Prostate gland (tissue), 2 donors: ENCODE data around the gene PGF. TPM values are rescaled to one million over a fixed set of nuclear protein-coding genes. Genes with fewer than 3 reads are reported as not detected.
"Not testable (repeated sequence)": the region's sequence is repeated elsewhere in the genome, so short reads cannot be mapped to it uniquely, and the experiment has no call there.

ENCODE experiments used
- DNase-seq: peaks from one replicate; pipeline ENCODE4 v3.0.0-alpha.2; 2019; ENCODE audit warnings: low spot score
- H3K27ac ChIP-seq, 2 donors: fragments of 200-600 bp; sonication (generic); 2 replicates each; pipeline ENCODE4 v1.5.1; 2017 to 2019
- H3K27me3 ChIP-seq: fragments of 200-600 bp; sonication (generic); replicated peaks from 2 replicates; pipeline ENCODE4 v1.5.1; 2019; ENCODE audit not compliant: insufficient read depth
- H3K36me3 ChIP-seq, 2 donors: fragments of 200-600 bp; sonication (generic); 1 replicate in 1 of 2; 2 replicates in 1 of 2; pipeline versions ENCODE4 v1.5.1 to v1.8.1; 2017 to 2019
- H3K4me1 ChIP-seq: fragments of 200-600 bp; sonication (generic); replicated peaks from 2 replicates; pipeline ENCODE4 v1.5.1; 2019
- H3K4me3 ChIP-seq, 2 donors: fragments of 200-600 bp; sonication (generic); 2 replicates each; pipeline ENCODE4 v1.5.1; 2017 to 2019
- H3K9me3 ChIP-seq: fragments of 200-600 bp; sonication (generic); 2 replicates; pipeline ENCODE4 v1.5.1; 2017
- POLR2A ChIP-seq: fragments of 450-650 bp; IDR thresholded peaks from one replicate; pipeline ENCODE4 v1.6.1; 2016; ENCODE audit warnings: antibody characterized with exemption, mild to moderate bottlenecking
- POLR2AphosphoS5 ChIP-seq: sonication (generic); formaldehyde crosslinking; IDR thresholded peaks from one replicate; pipeline ENCODE4 v1.6.1; 2017; ENCODE audit warnings: antibody characterized with exemption
- WGBS: methylation state at CpG from one replicate; pipeline ENCODE4 v1.1.5; 2018; 5-methylcytosine and 5-hydroxymethylcytosine counted together
- intact Hi-C: fragments of 100-400 bp; cut with DNase I; formaldehyde crosslinking; loops from one replicate; pipeline ENCODE4 v1.14.2; 2022
- total RNA-seq, 2 donors: library from RNA; depleted of rRNA; stranded (reverse); fragments of >200 nt; gene quantifications; one replicate each; pipeline ENCODE4 v1.1.0, GENCODE V29; 2016
- TF ChIP-seq, protein P1 (sequence below), 4 experiments: fragments of 200-600 bp in 2 of 4; fragments of 450-650 bp in 2 of 4; sonication (generic) in 2 of 4; IDR thresholded peaks; 1 replicate in 3 of 4; 2 replicates in 1 of 4; pipeline ENCODE4 v1.5.1; 2016 to 2019; ENCODE audit warnings: antibody characterized with exemption in 4 of 4, mild to moderate bottlenecking in 2 of 4, moderate library complexity in 2 of 4

The PGF gene
- total RNA-seq, 2 donors from 2014 or later: 7.9 to 16.2 TPM

DNA sequence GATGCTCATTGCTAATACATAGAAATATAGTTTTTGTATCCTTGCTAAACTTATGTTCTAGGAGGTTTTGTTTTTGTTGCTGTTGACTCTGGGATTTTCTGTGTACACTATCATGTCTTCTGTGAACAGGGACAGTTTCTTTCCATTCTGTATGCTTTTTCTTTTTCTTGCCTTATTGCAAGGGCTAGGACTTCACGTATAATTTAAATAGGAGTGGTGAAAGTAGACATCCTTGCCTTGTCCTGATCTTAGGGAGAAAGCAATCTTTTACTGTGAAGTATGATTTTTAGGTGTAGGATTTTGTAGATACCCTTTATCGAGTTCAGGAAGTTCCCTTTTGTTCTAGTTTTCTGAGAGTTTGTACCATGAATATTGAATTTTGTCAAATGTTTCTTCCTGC is 45.9 kb upstream of the PGF start:
- no peak for DNase-seq
- no peaks in the 10 kb centered on the region for H3K9me3 ChIP-seq
- intact Hi-C loops: loop anchor here (5.0 kb wide), 1 partner anchor 54 kb away; no protein-coding TSS in a partner anchor
- TF ChIP-seq POLR2AphosphoS5 (no peak), POLR2A (no peak)
- TF ChIP-seq, protein P1, sequence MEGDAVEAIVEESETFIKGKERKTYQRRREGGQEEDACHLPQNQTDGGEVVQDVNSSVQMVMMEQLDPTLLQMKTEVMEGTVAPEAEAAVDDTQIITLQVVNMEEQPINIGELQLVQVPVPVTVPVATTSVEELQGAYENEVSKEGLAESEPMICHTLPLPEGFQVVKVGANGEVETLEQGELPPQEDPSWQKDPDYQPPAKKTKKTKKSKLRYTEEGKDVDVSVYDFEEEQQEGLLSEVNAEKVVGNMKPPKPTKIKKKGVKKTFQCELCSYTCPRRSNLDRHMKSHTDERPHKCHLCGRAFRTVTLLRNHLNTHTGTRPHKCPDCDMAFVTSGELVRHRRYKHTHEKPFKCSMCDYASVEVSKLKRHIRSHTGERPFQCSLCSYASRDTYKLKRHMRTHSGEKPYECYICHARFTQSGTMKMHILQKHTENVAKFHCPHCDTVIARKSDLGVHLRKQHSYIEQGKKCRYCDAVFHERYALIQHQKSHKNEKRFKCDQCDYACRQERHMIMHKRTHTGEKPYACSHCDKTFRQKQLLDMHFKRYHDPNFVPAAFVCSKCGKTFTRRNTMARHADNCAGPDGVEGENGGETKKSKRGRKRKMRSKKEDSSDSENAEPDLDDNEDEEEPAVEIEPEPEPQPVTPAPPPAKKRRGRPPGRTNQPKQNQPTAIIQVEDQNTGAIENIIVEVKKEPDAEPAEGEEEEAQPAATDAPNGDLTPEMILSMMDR (IDR thresholded peaks at IDR 0.05): no peak
- no peaks in the 10 kb centered on the region for H3K27me3 ChIP-seq
- no peak overlapping the region for H3K27ac ChIP-seq
- peaks cover 8% of the 10 kb centered on the region for H3K4me1 ChIP-seq
- no peak overlapping the region for H3K4me3 ChIP-seq
- H3K36me3 ChIP-seq: no peaks in the 10 kb centered on the region
- WGBS: 95% methylated on average over 2 of the region's 2 CpGs

DNA sequence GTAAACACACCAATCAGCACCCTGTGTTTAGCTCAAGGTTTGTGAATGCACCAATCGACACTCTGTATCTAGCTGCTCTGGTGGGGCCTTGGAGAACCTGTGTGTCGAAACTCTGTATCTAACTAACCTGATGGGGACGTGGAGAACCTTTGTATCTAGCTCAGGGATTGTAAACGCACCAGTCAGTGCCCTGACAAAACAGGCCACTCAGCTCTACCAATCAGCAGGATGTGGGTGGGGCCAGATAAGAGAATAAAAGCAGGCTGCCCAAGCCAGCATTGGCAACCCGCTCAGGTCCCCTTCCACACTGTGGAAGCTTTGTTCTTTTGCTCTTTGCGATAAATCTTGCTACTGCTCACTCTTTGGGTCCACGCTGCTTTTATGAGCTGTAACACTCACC is 40.4 kb upstream of the PGF start:
- H3K27ac ChIP-seq, H3K36me3 ChIP-seq, intact Hi-C loops, H3K9me3 ChIP-seq, H3K27me3 ChIP-seq, DNase-seq, H3K4me1 ChIP-seq, H3K4me3 ChIP-seq: not testable (repeated sequence)
- WGBS: 86% methylated on average over 5 of the region's 7 CpGs

DNA sequence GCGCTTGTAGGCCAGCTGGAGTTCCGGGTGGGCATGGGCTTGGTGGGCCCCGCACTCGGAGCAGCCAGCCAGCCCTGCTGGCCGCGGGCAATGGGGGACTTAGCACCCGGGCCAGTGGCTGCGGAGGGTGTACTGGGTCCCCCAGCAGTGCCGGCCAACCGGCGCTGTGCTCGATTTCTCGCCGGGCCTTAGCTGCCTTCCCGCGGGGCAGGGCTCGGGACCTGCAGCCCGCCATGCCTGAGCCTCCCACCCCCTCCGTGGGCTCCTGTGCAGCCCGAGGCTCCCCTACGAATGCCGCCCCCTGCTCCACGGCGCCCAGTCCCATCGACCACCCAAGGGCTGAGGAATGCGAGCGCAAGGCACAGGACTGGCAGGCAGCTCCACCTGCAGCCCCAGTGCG is 38.8 kb upstream of the PGF start:
- intact Hi-C loops: not testable (repeated sequence)

DNA sequence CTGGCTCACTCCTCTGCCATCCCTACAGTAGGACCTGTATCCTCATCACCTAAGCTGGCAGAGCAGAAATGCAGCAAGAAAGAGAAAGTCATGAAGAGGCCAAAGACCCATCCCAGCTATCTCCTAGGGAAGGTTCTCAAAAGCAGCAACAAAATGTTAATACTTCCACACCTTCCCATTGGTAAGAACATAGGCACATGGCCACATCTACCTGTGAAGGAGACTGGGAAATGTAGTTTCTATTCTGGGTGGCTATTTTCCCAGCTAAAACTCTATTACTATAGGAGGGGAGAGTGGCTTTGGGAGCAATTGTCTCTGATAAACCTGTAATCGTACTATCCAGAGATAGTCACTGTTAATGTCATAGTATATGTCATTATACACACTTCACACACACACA is 33.6 kb upstream of the PGF start:
- no peaks in the 10 kb centered on the region for H3K36me3 ChIP-seq
- H3K4me1 ChIP-seq: no peaks in the 10 kb centered on the region
- no peak for DNase-seq
- WGBS: 94% methylated on average over 1 of the region's 1 CpG
- no peaks in the 10 kb centered on the region for H3K27me3 ChIP-seq
- no peaks in the 10 kb centered on the region for H3K9me3 ChIP-seq
- TF ChIP-seq POLR2AphosphoS5 (no peak), POLR2A (no peak)
- TF ChIP-seq, protein P1 (IDR thresholded peaks at IDR 0.05): no peak
- no peak overlapping the region for H3K4me3 ChIP-seq
- intact Hi-C loops: no loop called here
- no peak overlapping the region for H3K27ac ChIP-seq

More for the DNA sequence above, 38.8 kb upstream of the PGF start:
- not testable (repeated sequence) for H3K27me3 ChIP-seq, DNase-seq, H3K27ac ChIP-seq, H3K4me3 ChIP-seq, H3K4me1 ChIP-seq, H3K9me3 ChIP-seq, H3K36me3 ChIP-seq
- 96% methylated on average over 21 of the region's 28 CpGs for WGBS

DNA sequence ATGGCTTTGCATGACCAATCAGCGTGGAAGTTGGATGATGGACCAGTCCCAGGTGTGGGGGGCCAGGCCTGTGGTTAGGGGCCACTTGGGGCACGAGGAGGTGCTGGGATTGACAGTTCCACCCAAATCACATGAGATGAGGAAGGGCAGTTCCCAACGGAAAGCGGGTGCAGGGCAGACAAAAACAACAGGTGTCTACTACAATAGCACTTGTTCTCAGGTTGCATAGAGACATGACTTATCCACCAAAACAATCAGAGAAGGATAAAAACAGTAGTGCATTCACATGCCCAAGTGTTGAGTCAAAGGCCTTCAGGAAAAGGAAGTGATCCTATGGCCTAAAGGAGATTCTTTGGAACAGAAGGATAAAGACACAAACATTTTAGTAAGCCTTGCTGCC is 32.7 kb upstream of the PGF start:
- Histone ChIP-seq H3K36me3 (no peaks in the 10 kb centered on the region), H3K27me3 (no peaks in the 10 kb centered on the region), H3K9me3 (no peaks in the 10 kb centered on the region), H3K4me1 (no peaks in the 10 kb centered on the region), H3K4me3 (no peak overlapping the region), H3K27ac (no peak overlapping the region)
- no peak for DNase-seq
- intact Hi-C loops: no loop called here
- WGBS: 80% methylated on average over 4 of the region's 4 CpGs
- no peak for TF ChIP-seq POLR2A
- TF ChIP-seq POLR2AphosphoS5: no peak
- TF ChIP-seq, protein P1 (IDR thresholded peaks at IDR 0.05): no peak

DNA sequence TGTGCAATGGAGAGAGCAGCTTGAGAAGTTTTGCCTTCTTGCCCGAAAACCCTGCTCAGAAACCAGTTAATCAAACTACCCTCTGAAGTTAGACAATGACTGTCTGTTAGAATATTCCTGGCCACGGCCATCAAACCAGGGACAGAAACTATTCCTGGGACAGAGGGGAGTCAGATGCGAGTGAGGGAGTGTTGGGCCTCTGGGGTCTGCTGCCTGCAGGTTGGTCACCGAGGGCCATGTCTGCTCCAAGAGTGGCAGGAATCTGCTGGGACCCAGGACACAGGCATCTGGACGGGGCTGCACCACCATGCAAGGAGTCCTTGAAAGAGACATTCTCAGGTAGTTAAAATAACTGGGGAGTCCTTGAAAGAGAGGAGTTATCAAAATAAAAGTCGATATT is 30.4 kb upstream of the PGF start:
- no peaks in the 10 kb centered on the region for H3K9me3 ChIP-seq
- no peaks in the 10 kb centered on the region for H3K4me1 ChIP-seq
- intact Hi-C loops: no loop called here
- H3K4me3 ChIP-seq: no peak overlapping the region
- 88% methylated on average over 6 of the region's 6 CpGs for WGBS
- no peak overlapping the region for H3K27ac ChIP-seq
- no peaks in the 10 kb centered on the region for H3K36me3 ChIP-seq
- H3K27me3 ChIP-seq: no peaks in the 10 kb centered on the region
- DNase-seq: no peak
- TF ChIP-seq POLR2A (no peak), POLR2AphosphoS5 (no peak)
- TF ChIP-seq, protein P1 (IDR thresholded peaks at IDR 0.05): no peak
